Neural progenitor cell (in vitro differentiated cells): Measurements from ENCODE around the gene KCNIP1.

Experiments
- EZH2 ChIP-seq: fragments of 200-600 bp; sonication (generic); IDR thresholded peaks from 2 replicates; pipeline ENCODE4 v1.6.1; 2017; ENCODE audit warnings: antibody characterized with exemption, mild to moderate bottlenecking, moderate library complexity
- TF ChIP-seq, protein P1 (sequence below): fragments of 200-600 bp; sonication (generic); IDR thresholded peaks from 2 replicates; pipeline ENCODE4 v1.5.1; 2017; ENCODE audit warnings: antibody characterized with exemption, mild to moderate bottlenecking

DNA sequence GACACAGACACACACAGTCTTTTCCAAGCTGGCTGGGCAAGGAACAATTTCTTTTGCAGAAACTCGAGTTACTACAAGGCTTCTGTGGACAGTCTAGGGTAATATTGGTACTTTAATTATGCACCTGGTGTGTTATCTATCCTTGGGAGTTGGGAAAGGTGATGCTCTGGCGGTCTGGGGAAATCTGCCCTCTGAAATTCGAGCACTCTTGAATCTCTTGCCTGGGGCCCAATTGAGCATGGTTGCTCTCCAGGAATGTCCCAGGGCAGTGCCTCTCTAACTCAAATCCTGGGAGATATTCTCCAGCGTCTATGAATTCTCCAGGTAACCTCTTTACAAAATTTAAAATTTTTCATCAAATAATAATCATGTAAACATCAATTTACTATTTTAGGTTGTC, 69.3 kb downstream of the KCNIP1 start:
- TF ChIP-seq EZH2 = no peak
- TF ChIP-seq, protein P1, sequence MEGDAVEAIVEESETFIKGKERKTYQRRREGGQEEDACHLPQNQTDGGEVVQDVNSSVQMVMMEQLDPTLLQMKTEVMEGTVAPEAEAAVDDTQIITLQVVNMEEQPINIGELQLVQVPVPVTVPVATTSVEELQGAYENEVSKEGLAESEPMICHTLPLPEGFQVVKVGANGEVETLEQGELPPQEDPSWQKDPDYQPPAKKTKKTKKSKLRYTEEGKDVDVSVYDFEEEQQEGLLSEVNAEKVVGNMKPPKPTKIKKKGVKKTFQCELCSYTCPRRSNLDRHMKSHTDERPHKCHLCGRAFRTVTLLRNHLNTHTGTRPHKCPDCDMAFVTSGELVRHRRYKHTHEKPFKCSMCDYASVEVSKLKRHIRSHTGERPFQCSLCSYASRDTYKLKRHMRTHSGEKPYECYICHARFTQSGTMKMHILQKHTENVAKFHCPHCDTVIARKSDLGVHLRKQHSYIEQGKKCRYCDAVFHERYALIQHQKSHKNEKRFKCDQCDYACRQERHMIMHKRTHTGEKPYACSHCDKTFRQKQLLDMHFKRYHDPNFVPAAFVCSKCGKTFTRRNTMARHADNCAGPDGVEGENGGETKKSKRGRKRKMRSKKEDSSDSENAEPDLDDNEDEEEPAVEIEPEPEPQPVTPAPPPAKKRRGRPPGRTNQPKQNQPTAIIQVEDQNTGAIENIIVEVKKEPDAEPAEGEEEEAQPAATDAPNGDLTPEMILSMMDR = no peak
